ENCODE data around the gene KCNH8.

The KCNH8 gene

DNA sequence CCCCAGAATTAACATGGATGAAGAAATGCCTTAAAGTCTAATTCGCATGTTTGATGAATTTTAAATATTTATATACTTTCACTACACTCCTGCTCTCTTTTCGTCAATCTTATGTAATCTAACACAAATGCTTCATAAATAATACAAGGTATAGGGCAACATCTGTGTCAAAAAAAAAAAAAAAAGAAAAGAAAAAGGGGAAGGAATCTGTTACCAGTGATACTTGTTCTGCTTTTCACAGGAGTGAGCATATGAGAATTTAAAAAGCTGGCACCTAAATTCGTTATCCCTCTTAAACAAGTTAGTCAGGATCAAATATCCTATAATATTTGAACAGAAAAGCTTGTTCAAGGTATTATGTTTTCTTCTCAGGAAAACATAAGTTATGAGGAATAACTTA, 243.8 kb downstream of the KCNH8 start:
- no peak for DNase-seq

DNA sequence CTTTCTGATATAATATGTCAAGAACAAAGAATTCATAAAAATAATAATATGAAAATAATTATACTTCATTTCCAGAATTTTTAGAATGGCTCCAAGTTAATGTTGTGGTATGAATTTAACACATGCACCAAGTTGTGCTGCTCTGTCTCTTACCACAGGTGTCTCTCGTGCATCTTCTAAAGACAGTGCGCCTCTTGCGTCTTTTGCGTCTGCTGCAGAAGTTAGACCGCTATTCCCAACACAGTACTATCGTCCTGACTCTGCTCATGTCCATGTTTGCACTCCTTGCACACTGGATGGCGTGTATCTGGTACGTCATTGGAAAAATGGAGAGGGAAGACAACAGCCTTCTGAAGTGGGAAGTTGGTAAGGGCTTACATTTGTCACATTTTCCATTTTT, 246.6 kb downstream of the KCNH8 start:
- DNase-seq = no peak

DNA sequence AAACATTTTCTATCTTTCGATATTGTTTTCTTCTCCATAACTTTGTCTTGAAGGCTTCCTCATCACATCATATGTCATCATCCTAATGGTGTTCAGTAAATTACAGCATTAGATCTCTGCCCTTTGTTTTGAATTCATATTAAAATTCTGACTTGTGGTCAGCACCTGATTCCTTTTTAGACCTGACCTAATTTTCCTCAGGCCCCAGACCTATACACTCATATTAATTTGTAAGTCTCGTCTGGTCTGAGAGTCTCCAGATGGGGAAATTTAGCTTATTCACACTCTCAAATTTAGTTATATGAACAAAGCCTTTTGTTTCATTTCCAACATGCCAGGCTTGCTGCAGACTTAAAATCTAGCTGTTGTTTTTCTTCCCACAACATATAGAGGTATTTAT, 248.4 kb downstream of the KCNH8 start:
- no peak for DNase-seq

- DNase-seq = no peak
Observed at GRCh38 chr3:19399356-19399755, 251.0 kb downstream of the KCNH8 start.

GRCh38 chr3:19399836-19400235, 251.5 kb downstream of the KCNH8 start:
- DNase-seq = no peak

DNA sequence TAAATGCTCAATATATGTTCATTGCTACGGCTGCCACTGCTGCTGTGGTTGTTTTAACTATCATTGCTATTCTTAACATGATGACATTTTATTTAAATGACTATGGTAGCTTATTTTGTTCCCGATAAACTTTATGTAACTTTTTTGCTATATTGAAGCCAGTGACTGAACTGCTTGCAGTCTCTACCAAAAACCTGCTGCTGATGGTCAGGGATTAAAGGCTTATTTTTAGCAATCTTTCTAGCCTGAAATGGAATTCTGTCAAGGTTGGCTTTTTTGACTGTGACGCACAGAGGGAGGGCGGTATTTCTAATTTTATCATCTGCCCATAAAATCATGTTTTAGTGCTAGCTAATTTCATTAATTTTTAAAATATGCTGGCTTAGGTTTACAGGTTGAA, 271.8 kb downstream of the KCNH8 start:
- no peak for DNase-seq

- no peak for DNase-seq
Observed at GRCh38 chr3:19425825-19426224, 277.5 kb downstream of the KCNH8 start.

DNA sequence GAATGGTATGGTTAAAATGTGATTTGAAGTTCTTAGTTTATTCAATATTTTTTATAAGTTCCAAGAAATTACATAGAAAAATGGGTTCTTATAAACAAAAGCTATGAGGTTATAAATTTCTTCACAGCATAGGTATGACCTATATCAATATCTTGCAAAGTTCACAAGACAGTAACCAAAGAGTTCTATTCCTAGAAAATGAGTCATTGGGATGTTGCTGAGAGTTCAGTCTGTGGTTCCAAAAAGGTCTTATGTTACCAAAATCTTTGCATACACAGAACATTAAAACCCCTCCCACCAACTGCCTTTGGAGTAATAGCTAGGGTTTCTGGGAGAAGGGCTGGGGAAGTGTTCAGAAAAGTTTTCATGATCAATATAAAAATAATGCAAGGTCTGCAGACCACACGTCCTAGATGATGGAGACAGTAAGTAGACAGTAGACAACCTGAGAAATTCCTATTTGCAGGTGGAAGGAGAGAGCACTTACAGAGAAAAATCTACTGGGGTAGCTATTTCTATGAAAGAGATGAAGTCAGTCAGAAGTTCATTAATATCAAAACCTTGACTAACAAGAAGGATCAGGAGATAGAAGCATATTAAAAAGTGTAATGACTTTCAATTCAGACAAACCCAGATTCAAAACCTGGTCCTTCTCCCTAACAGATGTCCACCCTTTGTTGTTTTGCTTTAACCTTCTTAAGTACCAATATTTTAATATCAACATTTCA, 279.3 kb downstream of the KCNH8 start:
- DNase-seq = no peak

- DNase-seq = no peak
Observed at GRCh38 chr3:19428729-19429128, 280.4 kb downstream of the KCNH8 start.

DNA sequence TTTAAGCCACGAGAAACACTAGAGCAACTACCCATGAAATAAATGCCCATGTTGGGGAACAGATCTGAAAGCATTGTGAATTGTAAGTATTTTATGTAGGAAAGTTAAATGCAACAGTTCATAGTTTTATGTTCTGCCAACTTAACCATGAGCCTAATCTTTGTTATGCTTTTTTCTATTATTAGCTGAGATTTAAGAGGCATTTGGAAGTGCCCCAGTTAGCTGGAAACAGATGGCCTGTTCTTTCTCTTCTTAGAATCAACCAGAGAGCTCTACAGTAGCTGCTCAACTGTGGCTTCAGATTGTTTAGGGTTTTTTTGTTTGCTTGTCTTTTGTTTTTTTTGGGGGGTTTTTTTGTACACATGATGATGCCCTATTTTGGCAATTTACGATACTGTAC, 284.4 kb downstream of the KCNH8 start:
- DNase-seq = no peak

- no peak for DNase-seq
Observed at GRCh38 chr3:19436746-19437145, 288.4 kb downstream of the KCNH8 start.

DNA sequence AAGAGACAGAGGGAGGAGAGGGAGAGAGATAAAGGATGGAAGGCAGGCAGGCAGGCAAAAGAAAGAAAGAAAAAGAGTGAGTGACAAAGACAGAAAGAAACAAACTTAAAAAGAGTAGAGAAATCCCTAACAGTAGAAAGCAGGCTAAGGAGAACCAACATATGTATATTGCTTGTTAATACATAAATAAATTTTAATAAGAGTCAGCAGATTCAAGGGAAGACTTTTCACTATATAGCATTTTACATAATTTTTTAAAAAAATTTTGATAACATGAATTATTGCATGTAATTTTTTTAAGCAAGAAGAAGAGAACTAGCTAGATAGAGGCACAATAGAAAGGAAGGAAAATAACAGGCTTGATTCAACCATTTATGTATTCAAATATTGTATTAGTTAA, 291.6 kb downstream of the KCNH8 start:
- no peak for DNase-seq

DNA sequence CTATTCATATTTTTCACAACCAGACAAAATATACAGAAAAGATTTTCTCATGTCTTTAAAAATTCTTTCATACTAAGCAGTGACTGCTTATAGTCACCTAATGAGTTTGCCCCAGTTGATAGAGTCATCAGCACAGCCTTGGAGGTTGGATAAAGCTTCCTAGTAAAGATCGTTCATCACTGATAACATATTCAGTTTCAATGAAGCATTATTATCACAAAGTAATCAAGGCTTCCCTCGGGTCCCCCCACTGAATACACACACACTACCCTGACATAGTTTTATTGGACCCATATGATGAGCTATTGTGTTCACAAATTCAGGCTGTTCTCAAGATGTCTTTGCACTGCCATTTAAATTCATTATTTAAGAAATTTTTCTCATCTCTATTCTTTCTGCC, 297.8 kb downstream of the KCNH8 start:
- DNase-seq = no peak

DNA sequence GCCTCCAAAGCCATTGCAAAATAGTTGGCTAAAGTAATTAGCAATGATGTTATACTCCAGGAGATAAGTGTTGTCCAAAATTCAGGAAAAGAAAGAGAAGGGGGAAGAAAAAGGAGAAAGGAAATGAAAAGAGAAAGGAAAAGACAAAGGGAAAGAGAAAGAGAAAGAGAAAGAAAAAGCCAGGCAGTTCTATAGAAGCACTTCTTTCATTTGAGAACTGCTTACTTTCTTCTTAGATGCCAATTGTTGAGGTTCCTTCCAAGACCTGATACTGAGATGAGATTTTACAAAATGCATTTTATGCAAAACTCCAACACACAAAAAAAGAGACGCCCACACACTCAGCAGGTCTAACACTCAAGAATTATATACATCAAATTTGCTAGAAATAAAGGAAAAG, 298.4 kb downstream of the KCNH8 start:
- no peak for DNase-seq

DNA sequence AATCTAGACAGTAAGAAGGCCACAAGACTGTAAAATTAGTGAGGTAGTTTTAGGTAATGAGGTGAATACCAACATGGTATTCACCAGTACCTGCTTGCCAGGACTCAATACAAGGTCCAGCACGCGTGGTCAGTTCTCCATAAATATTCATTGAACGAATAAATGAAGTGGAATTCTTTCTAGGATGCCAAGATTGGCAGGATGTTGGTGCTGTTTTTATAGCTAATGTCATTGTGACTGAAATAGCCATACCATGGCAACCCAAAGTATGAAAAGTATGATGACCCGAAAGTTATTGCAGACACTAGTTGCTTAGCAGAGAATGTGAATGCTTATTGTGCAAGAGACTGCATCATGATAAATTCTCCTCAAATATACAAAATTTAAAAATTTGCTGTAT, 307.2 kb downstream of the KCNH8 start:
- no peak for DNase-seq

DNA sequence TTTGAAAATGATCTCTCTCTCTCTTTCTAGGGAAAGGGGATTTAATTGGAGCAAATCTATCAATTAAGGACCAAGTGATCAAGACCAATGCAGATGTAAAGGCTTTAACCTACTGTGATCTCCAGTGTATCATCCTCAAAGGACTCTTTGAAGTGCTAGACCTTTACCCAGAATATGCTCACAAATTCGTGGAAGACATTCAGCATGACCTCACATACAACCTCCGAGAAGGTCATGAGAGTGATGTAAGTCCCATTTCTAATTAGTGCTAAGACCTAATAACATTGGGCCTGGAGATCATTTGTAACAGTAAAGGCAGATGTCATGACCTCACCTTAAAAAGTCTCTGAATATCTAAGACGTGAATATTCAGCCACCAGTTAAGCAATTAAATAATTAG, 308.4 kb downstream of the KCNH8 start:
- no peak for DNase-seq

DNA sequence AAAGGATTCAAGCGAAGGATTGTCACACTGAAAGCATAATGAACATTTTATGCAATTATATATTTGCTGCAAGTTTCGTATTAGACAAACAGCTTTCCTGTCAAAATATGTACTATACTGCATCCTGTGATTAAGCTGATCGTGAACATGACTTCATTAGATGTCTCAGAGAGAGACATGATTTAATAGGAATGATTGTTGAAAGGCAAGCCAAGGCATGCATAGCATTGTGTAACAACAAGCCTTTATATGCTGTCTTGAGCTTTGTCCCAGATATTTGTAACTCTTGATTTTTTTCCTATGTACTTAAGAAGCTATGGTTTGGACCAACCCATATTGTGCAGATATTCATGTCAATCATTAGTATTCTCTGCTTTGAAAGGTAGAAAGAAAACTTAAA, 309.1 kb downstream of the KCNH8 start:
- no peak for DNase-seq

DNA sequence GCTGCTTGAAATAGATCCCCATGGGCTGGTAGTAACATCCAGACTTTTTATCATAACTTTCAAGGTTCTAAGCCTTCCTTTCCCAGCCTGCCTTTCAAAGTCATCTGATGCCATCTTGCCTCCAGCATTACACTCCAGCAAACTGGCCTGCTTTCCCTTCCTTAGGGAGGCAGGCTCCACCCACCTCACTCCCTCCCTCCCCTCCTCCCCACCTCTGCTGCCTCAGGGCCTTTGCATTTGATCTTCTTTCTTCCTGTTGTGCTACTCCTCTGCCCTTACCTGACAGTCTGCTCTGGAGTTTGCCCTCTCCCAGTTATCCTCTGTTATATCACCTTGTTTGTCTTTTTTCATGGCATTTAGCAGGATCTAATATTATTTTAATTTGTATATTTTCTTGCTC, 319.5 kb downstream of the KCNH8 start:
- DNase-seq = no peak

DNA sequence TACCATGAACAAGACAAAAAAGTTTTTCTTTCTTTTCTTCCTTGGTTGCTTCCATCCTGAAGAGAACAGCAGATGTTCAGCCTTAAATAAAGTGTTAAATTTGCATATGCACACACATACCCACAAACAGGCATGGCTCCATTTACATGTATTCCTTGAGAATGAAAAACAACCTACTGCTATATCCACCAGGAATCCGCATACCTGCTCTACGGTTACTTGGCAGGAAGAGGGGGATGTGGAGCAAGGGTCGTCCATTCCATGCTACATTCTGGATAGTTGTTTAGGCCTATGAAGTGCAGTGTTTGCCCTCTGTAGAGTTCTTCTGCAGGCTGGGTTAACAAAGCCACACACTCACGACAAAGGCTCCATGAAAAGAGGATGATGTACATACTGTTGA, 322.8 kb downstream of the KCNH8 start:
- no peak for DNase-seq

GRCh38 chr3:19473971-19474580, 325.8 kb downstream of the KCNH8 start:
- DNase-seq = no peak

DNA sequence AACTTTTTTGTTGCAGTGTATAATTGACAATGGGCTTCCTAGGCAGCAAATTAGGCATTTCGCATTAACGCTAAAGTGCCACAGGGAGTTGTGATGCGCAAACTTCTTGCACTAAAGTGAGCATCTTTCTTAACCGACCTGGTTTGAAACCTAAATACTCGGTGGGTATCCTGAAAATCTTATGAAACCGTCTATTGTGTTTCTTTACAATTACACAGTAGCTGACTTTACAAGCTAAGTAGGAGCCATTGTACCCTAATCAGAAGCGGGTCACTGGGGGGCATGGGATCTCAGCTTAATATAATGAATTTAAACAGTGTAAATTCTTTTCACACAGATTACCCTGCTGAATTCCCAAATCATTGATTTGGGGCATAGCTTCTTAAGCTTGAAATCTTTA, 328.0 kb downstream of the KCNH8 start:
- no peak for DNase-seq

- no peak for DNase-seq
Observed at GRCh38 chr3:19485267-19485666, 337.0 kb downstream of the KCNH8 start.

DNA sequence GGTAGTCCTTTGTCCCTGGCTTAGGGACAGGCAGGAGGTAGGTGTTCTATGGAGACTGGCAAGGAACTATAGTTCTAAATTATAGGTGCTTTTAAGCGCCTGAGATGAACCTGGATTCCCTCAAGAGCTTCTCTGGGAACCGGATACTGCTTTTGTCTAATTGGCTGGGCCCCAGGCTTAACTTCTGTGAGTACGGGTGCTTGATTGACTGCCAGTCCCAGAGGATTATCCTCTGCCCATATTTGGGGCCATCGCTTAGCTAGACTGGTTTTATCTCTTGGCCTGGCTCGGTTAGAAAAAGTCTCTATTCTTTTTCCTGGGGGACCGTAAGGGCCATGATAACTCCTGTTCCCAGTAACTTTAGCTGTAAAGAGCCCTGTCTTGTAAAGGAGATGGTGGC, 339.1 kb downstream of the KCNH8 start:
- no peak for DNase-seq

GRCh38 chr3:19488939-19489338, 340.6 kb downstream of the KCNH8 start:
- DNase-seq = no peak

DNA sequence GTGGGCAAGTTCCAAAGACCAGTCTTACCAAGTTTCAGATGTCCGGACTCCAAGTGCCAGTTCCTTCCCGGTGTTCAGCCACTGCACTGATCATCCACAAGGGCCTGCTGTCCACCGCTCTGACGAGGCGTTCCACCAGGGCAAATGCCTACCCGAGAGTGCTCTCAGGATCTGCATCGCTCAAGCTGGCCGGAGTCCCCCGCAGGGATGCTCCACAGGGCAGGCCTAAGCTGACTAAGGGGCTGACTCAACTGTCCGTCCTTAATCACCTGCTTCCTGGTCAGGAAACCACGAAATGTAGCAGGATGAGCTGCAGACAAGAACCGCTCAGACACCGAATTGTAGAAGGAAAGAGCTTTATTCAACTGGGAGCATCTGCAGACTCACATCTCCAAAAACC, 341.6 kb downstream of the KCNH8 start:
- DNase-seq = no peak

Measured in cortex of kidney (tissue), 1 donor.